GM23338 (cell line): Measurements from ENCODE around the gene JAG2.

Source experiments
- CREB1 ChIP-seq: fragments of 250-450 bp; sonication (Bioruptor Pico); IDR thresholded peaks from 2 replicates; pipeline ENCODE4 v1.5.0; 2020; ENCODE audit warnings: low read depth, mild to moderate bottlenecking, moderate library complexity
- EZH2 ChIP-seq: fragments of 200-600 bp; sonication (generic); IDR thresholded peaks from one replicate; pipeline ENCODE4 v1.8.0; 2017; ENCODE audit warnings: antibody characterized with exemption, mild to moderate bottlenecking, low read depth; ENCODE audit not compliant: unreplicated experiment
- EZH2phosphoT487 ChIP-seq: fragments of 200-600 bp; sonication (generic); IDR thresholded peaks from one replicate; pipeline ENCODE4 v1.8.1; 2018; ENCODE audit warnings: antibody characterized with exemption; ENCODE audit not compliant: unreplicated experiment
- JUNB ChIP-seq: IDR thresholded peaks from one replicate; pipeline ENCODE4 v1.6.1; 2016; ENCODE audit warnings: antibody characterized with exemption; ENCODE audit not compliant: unreplicated experiment
- NANOG ChIP-seq: IDR thresholded peaks from 2 replicates; pipeline ENCODE4 v1.6.1; 2016; ENCODE audit warnings: antibody characterized with exemption, borderline replicate concordance
- POLR2AphosphoS5 ChIP-seq: IDR thresholded peaks from 2 replicates; pipeline ENCODE4 v1.6.1; 2016; ENCODE audit warnings: antibody characterized with exemption, low read depth
- STAT1 ChIP-seq: IDR thresholded peaks from one replicate; pipeline ENCODE4 v1.6.1; 2016; ENCODE audit warnings: antibody characterized with exemption; ENCODE audit not compliant: unreplicated experiment
- ZNF331 ChIP-seq: fragments of 250-450 bp; sonication (Bioruptor Pico); IDR thresholded peaks from 2 replicates; pipeline ENCODE4 v1.5.0; 2020; ENCODE audit warnings: low read depth, mild to moderate bottlenecking, moderate library complexity
- TF ChIP-seq, protein P1 (sequence below), 2 experiments: fragments of 200-600 bp in 1 of 2; sonication (generic) in 1 of 2; conservative IDR thresholded peaks; 2 replicates each; pipeline versions ENCODE4 v1.5.1 to v1.6.1; 2016 to 2017; ENCODE audit warnings: antibody characterized with exemption in 2 of 2, low read depth in 2 of 2, mild to moderate bottlenecking in 2 of 2, moderate library complexity in 1 of 2
- TF ChIP-seq, protein P2 (sequence below): IDR thresholded peaks from one replicate; pipeline ENCODE4 v1.6.1; 2018; ENCODE audit warnings: antibody characterized with exemption; ENCODE audit not compliant: unreplicated experiment
- TF ChIP-seq, protein P3 (sequence below): IDR thresholded peaks from 2 replicates; pipeline ENCODE4 v1.6.1; 2016; ENCODE audit warnings: antibody characterized with exemption
- TF ChIP-seq, protein P4 (sequence below): fragments of 250-450 bp; sonication (Bioruptor Pico); IDR thresholded peaks from 2 replicates; pipeline ENCODE4 v1.5.0; 2020; ENCODE audit warnings: mild to moderate bottlenecking, moderate library complexity

DNA sequence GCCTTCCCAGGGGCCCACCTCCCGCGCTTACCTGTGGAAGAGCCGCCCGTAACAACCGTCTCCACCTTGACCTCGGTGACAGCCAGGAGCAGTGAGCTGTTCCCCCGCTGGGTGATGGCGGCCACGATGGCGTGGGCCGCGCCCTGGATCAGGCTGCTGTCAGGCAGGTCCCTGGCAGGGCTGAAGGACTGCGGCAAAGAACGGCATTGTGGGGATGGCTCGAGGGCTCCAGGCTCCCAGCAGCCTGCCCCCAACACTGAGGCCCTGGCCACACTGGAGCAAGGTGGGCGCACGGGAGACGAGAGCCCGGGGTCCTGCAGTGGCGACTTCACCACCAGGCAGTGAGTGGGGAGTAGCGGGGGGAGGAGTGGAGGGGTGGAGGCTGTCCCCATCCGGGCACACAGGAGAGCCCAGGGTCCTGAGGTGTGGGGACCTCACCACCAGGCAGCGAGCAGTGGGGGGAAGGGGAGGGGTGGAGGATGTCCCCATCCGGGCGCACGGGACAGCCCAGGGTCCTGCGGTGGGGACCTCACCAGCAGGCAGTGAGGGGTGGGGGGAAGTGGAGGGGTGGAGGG lies 25.0 kb downstream of the JAG2 start:
- TF ChIP-seq, protein P1, sequence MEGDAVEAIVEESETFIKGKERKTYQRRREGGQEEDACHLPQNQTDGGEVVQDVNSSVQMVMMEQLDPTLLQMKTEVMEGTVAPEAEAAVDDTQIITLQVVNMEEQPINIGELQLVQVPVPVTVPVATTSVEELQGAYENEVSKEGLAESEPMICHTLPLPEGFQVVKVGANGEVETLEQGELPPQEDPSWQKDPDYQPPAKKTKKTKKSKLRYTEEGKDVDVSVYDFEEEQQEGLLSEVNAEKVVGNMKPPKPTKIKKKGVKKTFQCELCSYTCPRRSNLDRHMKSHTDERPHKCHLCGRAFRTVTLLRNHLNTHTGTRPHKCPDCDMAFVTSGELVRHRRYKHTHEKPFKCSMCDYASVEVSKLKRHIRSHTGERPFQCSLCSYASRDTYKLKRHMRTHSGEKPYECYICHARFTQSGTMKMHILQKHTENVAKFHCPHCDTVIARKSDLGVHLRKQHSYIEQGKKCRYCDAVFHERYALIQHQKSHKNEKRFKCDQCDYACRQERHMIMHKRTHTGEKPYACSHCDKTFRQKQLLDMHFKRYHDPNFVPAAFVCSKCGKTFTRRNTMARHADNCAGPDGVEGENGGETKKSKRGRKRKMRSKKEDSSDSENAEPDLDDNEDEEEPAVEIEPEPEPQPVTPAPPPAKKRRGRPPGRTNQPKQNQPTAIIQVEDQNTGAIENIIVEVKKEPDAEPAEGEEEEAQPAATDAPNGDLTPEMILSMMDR (conservative IDR thresholded peaks at IDR 0.05; ENCODE audit: low read depth in 2 of 2), result no peak
- TF ChIP-seq POLR2AphosphoS5 (no peak), EZH2 (no peak), STAT1 (no peak), EZH2phosphoT487 (no peak), CREB1 (CRISPR knock-in tag) (no peak), JUNB (no peak), NANOG (no peak), ZNF331 (CRISPR knock-in tag) (no peak)
- TF ChIP-seq, protein P2, sequence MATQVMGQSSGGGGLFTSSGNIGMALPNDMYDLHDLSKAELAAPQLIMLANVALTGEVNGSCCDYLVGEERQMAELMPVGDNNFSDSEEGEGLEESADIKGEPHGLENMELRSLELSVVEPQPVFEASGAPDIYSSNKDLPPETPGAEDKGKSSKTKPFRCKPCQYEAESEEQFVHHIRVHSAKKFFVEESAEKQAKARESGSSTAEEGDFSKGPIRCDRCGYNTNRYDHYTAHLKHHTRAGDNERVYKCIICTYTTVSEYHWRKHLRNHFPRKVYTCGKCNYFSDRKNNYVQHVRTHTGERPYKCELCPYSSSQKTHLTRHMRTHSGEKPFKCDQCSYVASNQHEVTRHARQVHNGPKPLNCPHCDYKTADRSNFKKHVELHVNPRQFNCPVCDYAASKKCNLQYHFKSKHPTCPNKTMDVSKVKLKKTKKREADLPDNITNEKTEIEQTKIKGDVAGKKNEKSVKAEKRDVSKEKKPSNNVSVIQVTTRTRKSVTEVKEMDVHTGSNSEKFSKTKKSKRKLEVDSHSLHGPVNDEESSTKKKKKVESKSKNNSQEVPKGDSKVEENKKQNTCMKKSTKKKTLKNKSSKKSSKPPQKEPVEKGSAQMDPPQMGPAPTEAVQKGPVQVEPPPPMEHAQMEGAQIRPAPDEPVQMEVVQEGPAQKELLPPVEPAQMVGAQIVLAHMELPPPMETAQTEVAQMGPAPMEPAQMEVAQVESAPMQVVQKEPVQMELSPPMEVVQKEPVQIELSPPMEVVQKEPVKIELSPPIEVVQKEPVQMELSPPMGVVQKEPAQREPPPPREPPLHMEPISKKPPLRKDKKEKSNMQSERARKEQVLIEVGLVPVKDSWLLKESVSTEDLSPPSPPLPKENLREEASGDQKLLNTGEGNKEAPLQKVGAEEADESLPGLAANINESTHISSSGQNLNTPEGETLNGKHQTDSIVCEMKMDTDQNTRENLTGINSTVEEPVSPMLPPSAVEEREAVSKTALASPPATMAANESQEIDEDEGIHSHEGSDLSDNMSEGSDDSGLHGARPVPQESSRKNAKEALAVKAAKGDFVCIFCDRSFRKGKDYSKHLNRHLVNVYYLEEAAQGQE, result no peak
- TF ChIP-seq, protein P3, sequence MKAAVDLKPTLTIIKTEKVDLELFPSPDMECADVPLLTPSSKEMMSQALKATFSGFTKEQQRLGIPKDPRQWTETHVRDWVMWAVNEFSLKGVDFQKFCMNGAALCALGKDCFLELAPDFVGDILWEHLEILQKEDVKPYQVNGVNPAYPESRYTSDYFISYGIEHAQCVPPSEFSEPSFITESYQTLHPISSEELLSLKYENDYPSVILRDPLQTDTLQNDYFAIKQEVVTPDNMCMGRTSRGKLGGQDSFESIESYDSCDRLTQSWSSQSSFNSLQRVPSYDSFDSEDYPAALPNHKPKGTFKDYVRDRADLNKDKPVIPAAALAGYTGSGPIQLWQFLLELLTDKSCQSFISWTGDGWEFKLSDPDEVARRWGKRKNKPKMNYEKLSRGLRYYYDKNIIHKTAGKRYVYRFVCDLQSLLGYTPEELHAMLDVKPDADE, result no peak
- TF ChIP-seq, protein P4, sequence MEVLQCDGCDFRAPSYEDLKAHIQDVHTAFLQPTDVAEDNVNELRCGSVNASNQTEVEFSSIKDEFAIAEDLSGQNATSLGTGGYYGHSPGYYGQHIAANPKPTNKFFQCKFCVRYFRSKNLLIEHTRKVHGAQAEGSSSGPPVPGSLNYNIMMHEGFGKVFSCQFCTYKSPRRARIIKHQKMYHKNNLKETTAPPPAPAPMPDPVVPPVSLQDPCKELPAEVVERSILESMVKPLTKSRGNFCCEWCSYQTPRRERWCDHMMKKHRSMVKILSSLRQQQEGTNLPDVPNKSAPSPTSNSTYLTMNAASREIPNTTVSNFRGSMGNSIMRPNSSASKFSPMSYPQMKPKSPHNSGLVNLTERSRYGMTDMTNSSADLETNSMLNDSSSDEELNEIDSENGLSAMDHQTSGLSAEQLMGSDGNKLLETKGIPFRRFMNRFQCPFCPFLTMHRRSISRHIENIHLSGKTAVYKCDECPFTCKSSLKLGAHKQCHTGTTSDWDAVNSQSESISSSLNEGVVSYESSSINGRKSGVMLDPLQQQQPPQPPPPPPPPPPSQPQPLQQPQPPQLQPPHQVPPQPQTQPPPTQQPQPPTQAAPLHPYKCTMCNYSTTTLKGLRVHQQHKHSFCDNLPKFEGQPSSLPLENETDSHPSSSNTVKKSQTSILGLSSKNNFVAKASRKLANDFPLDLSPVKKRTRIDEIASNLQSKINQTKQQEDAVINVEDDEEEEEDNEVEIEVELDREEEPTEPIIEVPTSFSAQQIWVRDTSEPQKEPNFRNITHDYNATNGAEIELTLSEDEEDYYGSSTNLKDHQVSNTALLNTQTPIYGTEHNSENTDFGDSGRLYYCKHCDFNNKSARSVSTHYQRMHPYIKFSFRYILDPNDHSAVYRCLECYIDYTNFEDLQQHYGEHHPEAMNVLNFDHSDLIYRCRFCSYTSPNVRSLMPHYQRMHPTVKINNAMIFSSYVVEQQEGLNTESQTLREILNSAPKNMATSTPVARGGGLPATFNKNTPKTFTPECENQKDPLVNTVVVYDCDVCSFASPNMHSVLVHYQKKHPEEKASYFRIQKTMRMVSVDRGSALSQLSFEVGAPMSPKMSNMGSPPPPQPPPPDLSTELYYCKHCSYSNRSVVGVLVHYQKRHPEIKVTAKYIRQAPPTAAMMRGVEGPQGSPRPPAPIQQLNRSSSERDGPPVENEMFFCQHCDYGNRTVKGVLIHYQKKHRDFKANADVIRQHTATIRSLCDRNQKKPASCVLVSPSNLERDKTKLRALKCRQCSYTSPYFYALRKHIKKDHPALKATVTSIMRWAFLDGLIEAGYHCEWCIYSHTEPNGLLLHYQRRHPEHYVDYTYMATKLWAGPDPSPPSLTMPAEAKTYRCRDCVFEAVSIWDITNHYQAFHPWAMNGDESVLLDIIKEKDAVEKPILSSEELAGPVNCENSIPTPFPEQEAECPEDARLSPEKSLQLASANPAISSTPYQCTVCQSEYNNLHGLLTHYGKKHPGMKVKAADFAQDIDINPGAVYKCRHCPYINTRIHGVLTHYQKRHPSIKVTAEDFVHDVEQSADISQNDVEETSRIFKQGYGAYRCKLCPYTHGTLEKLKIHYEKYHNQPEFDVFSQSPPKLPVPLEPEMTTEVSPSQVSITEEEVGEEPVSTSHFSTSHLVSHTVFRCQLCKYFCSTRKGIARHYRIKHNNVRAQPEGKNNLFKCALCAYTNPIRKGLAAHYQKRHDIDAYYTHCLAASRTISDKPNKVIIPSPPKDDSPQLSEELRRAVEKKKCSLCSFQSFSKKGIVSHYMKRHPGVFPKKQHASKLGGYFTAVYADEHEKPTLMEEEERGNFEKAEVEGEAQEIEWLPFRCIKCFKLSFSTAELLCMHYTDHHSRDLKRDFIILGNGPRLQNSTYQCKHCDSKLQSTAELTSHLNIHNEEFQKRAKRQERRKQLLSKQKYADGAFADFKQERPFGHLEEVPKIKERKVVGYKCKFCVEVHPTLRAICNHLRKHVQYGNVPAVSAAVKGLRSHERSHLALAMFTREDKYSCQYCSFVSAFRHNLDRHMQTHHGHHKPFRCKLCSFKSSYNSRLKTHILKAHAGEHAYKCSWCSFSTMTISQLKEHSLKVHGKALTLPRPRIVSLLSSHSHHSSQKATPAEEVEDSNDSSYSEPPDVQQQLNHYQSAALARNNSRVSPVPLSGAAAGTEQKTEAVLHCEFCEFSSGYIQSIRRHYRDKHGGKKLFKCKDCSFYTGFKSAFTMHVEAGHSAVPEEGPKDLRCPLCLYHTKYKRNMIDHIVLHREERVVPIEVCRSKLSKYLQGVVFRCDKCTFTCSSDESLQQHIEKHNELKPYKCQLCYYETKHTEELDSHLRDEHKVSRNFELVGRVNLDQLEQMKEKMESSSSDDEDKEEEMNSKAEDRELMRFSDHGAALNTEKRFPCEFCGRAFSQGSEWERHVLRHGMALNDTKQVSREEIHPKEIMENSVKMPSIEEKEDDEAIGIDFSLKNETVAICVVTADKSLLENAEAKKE, result no peak
